Endothelial cell of umbilical vein (primary cell): ENCODE data around the gene NCF4.

Source experiments
- CTCF ChIP-seq, 2 donors: IDR thresholded peaks; 1 replicate in 1 of 2; 2 replicates in 1 of 2; pipeline ENCODE4 v1.5.1; 2011; ENCODE audit warnings: low read length in 2 of 2, mild to moderate bottlenecking in 2 of 2, moderate library complexity in 2 of 2, control low read depth in 1 of 2, inconsistent platforms in 1 of 2, low read depth in 1 of 2; ENCODE audit not compliant: insufficient read depth in 1 of 2; ENCODE audit errors: extremely low read depth in 1 of 2
- EZH2 ChIP-seq: IDR thresholded peaks from 2 replicates; pipeline ENCODE4 v1.6.1; 2012; ENCODE audit warnings: borderline replicate concordance, low read depth, mild to moderate bottlenecking, moderate library complexity, low read length, inconsistent platforms; ENCODE audit not compliant: severe bottlenecking
- FOS ChIP-seq: IDR thresholded peaks from 2 replicates; pipeline ENCODE4 v1.6.1; 2011; ENCODE audit warnings: mild to moderate bottlenecking, low read length, moderate library complexity, borderline replicate concordance; ENCODE audit not compliant: insufficient read depth
- GATA2 ChIP-seq: IDR thresholded peaks from 2 replicates; pipeline ENCODE4 v1.7.0; 2011; ENCODE audit warnings: low read depth, mild to moderate bottlenecking, moderate library complexity, mixed read lengths, low read length; ENCODE audit not compliant: insufficient read length, insufficient read depth
- JUN ChIP-seq: IDR thresholded peaks from 2 replicates; pipeline ENCODE4 v1.6.1; 2011; ENCODE audit warnings: borderline replicate concordance, low read depth; ENCODE audit not compliant: insufficient read length, insufficient read depth
- MAX ChIP-seq: IDR thresholded peaks from 2 replicates; pipeline ENCODE4 v1.6.1; 2011; ENCODE audit not compliant: insufficient read depth, insufficient read length
- MYC ChIP-seq: IDR thresholded peaks from one replicate; pipeline ENCODE4 v1.6.1; 2011; ENCODE audit warnings: mild to moderate bottlenecking, low read depth, low read length
- POLR2A ChIP-seq: IDR thresholded peaks from 2 replicates; pipeline ENCODE4 v1.6.1; 2012; ENCODE audit warnings: low read depth, mild to moderate bottlenecking, control low read depth, low read length
- POLR2AphosphoS5 ChIP-seq: IDR thresholded peaks from 2 replicates; pipeline ENCODE4 v1.6.1; 2012; ENCODE audit warnings: low read depth, mild to moderate bottlenecking, control low read depth, low read length, moderate library complexity; ENCODE audit not compliant: insufficient read depth

- TF ChIP-seq CTCF (IDR thresholded peaks at IDR 0.05; ENCODE audit: extremely low read depth in 1 of 2, insufficient read depth in 1 of 2, low read depth in 1 of 2, low read length in 2 of 2) (no peak), POLR2A (no peak), POLR2AphosphoS5 (no peak), EZH2 (no peak), FOS (no peak), JUN (no peak), MAX (no peak), MYC (no peak), GATA2 (no peak)
Observed at GRCh38 chr22:36926309-36926708, 65.5 kb downstream of the NCF4 start.
